GM21390 (cell line): ENCODE data around the gene CLCF1.

Experiments used
- ATAC-seq: cut with Tn5 transposase; IDR thresholded peaks from one replicate; pipeline ENCODE4 v1.9.1; 2021; ENCODE audit not compliant: unreplicated experiment

CLCF1 gene

DNA sequence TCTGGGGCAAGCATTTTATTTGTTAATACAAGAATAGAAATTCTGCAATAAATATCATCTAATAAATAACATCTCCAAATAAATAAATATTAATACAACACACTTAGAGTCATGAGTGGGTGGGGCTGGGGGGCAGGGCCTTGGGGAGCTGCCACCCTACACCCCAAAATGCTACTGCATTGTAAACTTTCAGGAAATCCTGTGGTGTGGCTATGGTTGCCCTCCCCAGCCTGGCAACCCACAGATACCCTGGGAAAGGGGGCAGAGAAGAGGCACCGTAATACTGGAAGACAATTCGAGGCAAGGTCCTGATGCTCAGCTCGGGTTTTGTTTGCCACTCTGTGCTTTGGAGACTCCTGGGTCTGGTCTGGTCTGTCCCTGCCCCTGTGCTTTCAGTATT is 9.2 kb downstream of the CLCF1 start:
- ATAC-seq: no peak

DNA sequence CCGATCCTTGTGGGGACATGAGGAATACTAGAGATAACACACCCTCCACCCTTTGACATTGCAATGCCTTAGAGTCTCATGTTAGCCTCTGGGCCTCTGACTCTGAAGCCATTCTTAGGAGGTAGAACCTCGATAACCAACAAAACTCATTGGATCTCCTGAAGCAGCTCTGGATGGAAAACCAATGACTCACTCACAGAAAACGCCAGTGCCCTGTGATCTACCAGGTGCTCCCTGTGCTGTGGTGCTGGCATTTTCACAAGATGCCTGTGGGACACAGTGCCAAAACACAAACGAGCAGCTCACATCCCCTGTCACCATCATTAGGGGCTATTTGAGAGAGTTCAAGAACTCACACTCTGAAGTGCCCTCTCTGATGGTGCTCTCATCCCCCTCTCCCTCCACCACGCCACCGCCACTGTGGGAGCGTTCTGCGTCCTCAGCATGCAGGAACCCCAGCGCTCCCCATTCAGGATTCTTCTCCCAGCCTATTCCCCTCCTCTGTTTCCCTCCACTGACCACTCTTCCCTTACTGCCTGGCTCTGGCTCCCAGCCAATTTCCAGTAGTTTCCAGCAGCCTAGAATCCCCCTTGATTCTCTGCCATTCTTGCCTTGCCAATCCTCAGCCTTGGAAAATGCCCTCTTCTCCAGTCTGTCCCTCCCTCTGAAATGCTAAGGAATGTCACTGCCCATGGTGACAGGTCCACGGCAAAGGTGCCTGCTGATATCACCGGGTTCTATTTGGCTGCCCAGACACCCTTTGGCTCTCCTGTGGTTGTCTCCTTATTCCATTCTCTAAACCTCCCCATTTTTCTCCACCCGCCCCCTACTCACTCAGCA is 15.3 kb downstream of the CLCF1 start:
- no peak for ATAC-seq

DNA sequence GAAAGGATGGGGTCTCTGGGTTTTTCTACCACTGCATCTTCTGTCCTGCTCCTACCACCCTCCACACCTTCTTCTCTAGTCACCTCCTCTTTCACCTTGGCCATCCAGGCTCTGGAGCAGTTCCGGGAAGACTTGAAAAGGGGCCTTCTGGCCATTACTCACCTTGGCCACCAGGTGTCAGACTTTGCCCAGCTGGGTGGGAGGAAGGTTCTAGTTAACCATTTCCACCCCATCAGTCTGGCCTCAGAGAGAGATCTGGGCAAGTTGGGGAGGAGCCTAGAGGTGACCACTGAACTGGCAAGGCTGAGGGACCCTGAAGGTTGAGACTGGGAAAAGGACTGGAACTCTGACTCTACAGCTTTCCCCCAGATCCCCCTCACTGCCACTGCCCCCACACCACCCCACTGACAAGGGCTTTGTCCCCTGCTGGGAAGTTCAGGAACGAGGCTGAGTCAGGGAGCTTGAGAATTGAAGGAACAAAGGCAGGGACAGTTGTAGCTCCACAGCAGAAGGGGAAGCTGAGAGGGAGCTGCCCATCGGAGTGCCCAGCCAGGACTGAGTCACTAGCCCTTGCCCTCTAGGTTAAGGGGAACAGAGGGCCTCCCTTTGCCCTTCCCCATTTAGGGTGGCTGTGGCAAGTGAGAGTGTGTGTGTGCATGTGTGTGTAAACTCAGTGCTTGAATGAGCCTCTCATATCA is 16.4 kb downstream of the CLCF1 start:
- ATAC-seq: no peak

DNA sequence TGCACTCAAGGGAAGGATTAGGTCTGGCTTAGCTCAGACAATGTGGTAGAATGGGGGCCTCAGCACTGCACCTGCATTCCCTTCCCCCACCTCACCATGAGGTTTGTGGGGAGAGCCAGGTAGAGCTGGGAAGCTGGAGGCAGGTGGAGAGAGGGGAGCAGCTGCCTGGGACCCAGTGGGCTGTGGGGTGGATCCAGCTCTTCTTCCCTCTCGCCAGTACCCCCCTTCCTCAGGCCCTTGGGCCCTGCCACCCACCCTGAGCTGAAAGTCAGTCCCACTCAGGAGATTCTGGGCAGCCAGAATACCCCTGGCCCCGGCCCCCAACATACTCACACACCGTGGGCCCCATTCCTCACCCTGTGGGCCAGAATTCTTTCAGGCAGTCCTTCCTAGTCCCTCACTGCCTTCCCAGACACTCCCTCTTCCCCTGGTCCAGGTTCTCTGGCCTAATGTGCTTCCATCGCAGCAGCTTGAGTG is 17.0 kb downstream of the CLCF1 start:
- ATAC-seq: no peak

DNA sequence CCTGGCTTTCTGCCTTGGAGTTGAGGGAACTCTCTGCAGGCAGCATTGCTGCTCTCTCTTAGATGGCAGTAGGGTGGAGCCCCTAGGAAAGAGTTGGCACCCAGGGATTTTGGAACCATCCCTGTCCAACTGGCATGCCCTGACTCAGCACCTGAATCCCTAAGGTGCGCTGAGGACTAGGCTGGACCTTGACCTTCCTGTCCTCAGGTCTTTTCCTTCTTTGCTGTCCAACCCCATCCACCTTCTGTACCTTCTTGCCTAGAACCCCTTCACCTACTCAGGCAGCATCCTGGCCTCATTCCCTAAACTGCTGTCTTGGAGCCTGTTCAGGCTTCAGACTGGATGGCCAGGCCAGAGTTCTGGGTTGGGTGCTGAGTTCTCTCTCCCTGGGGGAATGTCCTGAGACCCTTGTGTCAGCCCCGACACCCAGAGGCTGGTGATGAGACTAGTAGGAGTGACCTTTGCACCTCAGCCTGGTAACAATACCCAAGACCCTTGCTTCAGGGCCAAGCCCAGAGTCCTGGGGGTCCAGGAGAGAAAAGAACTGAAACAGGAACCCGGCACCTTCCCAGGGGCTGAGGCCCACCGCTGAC is 17.5 kb downstream of the CLCF1 start:
- ATAC-seq: no peak

DNA sequence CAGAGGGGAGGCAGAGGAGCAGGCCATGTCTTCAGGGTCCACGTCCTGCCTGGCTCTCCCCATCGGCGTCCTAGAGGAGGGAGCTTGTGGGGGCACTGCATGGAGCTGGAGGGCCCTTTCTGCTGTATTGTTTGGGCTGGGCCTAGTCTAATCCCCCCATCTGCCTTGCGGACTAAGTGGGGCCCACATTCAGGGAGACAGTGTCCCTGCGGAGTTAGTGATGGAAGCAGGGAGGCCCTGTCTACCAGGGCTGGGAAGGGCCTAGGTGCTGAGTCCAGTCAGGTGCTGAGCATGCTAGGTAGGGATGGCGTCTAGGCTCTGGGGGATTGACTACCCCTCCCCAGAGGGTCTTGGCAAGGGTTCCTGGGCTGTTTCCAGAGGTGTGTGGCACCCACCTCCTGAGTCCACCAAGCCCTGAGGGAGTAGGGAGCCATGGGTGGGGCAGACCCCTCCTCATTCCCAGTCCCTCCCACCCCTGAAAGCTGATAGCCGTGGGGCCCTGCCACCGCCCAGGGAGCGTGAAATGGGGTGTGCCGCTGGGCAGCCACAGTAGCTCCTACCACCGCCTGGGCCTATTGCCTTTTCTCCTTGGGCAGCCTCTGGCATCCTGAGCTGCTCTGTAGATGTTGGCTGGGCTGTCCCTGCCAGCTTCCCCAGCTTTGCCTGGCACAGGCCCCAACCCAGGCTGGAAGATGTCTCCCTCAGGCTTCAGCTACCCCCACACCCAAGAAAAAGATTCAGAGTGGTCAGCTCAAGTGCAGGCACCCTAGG is 18.2 kb downstream of the CLCF1 start:
- no peak for ATAC-seq

DNA sequence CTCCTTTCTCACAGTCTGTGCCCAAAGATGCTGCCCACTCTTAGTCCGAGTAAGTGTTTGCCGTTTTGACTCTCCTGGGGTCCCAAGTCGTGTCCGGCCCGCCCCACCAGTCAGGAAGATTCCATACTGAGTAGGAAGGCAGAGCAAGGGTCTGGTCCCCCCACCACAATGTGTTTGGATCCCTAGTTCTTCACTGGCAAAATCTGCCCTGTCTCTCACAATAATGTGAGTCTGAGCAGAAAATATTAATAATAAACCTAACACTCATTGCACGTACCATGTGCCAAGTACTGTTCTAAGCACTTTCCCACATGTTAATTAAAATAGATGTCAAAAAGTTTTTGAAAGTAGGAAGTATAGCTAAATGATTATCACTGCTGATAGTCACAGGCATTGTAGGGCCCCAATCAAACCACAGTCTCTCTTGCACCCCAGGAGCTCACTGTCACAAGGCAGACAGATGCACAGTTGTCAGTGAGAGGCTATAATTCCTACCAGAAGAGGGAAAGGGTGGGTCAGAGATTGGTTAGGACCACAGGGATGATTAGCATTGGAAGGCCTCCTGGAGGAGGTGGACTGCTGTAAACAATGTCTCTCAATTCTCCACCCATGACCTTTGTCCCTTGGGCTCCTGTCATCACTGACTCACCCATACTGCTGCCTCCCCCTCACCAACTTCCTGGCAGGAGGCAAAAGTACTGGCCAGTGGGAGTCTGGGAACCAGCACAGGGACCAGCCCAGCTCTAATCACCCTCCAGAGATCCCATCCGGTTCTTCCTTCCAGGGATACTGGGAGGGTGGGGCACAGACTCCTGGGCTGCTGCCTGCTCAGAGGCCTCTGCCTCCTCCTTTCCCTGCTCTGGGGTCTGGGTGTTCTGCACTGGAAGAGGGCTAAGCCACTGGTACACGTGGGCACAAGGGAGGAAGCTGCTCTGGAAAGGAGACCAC is 19.0 kb downstream of the CLCF1 start:
- ATAC-seq: no peak

DNA sequence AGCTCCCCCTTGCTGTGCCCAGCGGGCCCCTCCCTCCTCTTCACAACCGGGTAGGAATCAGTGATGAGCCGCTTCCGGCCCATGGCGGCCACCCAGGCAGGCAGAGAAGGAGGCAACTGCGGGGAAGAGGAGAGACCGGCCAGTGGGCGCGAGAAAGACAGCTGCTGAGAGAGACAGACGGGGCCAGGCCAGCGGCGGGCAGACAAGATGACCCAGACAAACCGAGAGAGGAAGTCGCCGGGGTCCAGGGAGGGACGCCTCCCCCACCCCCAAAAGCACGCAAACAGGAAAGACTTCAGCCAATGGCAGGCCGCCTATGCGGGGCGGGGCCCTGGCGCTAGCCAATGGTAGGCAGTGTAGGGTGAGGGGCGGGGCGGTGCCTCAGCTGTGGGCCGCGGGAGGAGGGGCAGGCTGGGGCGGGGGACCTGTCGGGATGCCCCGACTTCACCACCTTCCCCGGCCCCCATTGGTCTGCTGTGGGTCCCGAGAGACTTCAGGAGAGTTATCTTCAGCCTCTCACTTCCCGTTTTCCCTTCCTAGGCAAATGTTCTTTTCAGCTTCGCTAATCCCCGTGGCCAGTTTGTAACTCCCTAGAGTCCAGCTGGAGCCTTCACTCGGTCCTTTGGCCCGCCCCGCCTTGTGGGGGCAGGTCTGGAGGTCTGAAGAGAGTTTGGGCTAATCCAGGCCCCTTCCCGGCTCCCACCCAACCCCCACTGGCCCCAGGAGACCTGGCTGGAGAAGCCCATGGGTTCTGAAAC is 19.9 kb downstream of the CLCF1 start, which contains the start of gene POLD4:
TSS of gene POLD4 (minus strand) at position 230 of the 758 bp plus-strand sequence. CDS start at position 83, 147 bp downstream.
- ATAC-seq: peak; percentile 72

DNA sequence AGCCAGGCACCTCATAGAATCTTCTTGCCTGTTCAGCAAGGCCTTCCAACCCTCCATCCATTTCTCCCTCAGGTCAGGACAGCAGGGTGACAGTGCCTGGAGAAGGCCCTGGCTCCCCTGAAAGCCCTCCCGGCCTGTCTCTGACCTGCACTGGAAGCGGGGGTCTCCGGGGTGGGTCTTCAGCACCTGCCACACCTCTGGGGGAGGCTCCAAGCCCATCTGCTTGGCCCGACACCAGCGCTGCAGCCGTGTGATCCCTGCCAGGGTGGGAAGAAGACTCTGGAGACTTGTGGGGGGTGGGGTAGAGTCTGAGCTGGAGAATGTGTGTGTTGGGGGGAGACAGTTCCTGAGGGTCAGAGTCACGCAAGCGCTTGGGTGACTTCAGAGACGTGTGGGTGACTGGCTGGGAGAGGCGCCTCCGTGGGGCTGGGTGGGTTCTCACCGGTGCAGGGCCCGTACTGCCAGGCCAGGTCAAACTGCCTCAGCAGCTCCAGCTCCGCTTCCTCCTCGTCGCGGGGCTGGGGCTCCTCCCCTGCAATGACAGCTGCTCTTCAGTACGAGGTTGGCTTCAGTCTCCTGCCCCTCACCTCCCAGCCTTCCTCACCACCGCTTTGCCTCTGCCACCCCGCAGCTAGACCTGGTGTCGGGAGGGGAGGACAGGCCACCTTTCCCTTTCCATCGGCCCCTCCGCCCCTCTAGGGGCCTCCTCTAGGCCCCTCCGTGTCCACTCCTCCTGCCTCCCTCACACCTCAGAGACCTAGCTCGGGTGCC is 20.7 kb downstream of the CLCF1 start:
- peak; percentile 9 for ATAC-seq

DNA sequence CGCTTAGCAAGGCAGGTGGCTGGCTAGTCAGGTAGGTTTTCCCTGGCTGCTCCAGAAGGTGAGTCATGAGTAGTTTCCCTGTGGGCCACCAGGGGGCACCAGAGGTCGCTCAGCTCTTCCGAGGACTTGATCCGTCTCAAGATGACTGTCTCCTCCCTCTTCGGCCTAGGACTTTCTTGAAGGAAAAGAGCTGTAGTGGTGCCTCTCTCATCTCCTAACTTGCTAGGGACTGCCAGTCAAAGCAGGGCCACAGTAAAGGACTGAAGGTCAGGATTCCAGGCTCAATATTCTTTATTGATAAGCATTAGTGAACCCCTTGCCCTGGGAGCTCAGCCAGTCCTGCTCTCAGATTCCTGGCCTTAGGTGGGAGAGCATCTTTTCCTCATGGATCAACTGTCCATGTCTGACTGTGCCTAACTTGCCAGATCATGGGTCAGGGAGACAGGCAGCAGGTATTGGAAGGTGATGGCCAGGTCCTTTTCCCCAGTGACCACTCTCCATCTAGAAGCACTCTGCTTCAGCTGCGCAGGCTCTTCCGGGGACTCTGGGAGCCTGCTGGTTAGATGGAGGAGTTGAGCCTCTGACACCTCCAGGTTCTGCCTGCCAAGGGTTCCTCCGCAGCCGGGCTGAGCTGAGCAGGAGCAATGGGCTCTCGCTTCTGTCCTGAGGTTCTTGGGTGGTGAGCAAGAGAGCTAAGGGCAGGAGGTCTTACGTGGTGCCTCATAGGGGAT is 22.0 kb downstream of the CLCF1 start:
- no peak for ATAC-seq

DNA sequence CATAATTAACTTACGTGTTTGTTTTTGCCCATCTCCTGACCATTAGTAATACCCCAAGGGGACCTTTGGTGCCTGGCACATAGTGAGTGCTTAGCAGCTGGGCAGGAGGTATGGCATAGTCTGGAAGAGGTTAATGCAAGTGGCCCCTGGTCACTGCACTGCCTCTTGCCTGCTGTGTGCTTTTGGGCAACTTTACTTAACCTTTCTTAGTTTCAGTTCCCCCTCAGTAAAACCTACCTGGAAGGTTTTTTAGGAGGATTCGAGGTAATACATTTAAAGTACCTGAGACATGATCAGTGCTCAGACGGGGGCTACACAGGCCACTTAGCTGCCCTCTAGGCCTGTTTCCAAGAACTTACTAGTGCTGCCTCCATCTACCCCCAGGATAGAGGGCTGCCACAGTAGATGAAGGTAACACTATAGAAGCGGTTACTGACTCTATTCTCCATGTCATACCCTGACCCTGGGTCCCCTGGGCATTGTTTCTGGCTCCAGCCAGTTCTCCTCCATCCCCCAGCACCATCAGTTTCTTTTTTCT is 23.4 kb downstream of the CLCF1 start:
- ATAC-seq: no peak

DNA sequence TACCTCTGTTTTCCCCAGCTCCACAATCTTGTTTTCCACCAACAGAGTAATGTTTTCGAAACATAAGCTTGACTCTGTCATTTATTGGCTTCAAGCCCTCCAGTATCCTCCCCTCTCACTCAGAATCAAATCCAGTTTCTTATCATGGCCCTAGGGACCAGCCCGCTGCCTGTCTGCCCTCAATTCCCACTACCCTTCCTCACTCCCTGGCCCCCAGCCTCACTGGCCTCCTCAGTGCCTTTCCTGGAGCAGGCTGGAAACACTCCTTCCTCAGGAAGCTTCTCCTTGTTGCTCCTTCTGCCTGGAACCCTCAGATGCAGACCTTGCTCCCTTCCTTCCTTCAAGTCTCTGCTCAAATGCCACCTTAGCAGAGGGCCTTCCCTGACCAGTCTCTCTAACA is 23.9 kb downstream of the CLCF1 start:
- ATAC-seq: no peak

DNA sequence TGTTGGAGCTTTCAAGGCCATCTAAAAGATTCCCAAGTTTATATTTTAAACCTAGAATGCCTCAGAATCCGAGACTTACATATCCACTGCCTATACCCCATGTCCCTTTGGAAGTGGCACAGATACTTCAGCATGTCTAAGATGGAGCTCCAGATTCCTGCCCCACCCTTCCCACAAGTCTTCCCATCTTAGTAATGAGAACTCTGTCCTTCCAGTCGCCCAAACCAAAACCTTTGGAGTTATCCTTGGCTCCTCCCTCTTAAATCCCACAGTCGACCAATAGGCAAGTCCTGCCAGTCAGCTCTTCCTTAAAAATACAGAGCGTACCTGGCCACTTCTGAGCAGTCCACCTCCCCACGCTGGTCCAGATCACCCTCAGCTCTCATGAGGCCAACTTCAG is 24.4 kb downstream of the CLCF1 start:
- no peak for ATAC-seq

DNA sequence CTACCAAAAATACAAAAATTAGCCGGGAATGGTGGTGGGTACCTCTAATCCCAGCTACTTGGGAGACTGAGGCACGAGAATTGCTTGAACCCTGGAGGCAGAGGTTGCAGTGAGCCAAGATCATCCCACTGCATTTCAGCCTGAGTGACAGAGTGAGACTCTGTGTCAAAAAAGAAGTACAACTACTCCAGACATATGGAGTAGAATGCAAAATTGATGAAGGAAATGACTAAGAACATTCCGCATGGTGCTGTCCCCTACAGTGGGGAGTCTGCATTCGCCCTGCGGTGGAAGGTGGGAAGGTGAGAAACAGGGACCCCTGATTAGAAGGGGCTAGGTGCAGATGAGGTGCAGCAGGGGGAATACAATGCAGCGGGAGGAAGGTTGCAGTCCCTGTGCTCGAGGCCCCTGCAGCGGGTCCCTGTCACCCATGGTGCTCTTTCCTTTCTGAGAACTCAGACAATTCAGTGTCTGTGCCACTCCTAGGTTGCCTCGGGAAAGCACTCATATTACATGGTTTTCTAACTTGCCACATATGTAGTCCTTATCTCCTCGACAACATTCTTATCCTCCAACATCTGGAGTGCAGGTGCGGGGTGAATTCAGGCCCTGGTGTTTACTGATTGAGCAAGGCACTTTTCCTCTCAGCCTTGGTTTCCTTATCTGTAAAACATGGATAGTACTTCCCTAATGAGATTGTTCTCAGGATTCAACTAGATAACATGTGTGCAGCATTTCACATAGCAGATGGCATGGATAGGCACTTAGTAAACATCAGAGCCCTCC is 25.2 kb downstream of the CLCF1 start:
- no peak for ATAC-seq

DNA sequence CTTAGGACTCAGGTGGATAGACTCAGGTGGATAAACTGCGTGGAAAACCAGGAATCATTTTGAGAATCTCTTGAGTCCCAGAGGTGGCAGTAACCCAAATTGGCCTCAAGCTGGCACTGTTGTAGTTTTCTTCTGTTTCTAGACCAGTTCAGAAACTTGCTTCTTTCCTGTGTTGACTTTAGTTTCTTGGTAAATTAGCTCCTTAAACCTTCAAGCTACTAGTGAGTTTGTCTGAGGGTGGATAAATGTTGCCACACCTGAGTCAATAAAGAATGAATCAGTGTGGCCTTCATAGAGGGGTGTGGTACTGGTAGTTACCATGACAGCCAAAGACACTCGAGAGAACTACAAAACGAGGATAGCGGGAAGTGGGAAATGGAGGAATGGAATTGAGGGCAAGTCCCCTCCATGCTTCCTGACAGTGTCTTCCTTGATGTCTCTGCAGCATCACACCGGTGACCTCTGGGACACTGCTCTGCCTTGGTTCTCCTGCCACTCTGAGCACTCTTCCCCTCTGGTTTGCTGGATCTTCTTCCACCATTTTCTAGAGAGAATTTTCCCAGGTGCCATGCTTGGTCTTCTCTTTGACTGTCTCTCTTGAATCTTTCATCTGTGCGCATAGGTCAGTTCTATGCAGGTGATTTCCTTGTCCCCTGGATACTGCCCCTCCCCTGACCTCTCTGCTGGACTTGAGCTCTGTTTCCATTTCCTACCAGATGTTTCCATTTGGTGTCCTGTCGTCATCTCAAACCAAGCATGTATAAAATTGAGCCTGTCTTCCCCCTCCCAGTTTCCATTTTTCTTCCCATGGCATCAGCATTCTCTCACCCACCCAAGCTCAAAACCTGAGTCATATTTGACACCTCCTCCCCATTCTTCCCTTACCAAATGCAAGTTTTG is 27.2 kb downstream of the CLCF1 start:
- no peak for ATAC-seq
